Measurements from ENCODE around the gene NUB1. TPM values are rescaled to one million over a fixed set of nuclear protein-coding genes. Genes with fewer than 3 reads are reported as not detected.

NUB1 gene, protein sequence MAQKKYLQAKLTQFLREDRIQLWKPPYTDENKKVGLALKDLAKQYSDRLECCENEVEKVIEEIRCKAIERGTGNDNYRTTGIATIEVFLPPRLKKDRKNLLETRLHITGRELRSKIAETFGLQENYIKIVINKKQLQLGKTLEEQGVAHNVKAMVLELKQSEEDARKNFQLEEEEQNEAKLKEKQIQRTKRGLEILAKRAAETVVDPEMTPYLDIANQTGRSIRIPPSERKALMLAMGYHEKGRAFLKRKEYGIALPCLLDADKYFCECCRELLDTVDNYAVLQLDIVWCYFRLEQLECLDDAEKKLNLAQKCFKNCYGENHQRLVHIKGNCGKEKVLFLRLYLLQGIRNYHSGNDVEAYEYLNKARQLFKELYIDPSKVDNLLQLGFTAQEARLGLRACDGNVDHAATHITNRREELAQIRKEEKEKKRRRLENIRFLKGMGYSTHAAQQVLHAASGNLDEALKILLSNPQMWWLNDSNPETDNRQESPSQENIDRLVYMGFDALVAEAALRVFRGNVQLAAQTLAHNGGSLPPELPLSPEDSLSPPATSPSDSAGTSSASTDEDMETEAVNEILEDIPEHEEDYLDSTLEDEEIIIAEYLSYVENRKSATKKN
- polyA plus RNA-seq (2011; rRNA removed): 44.5 and 46.3 TPM in 2 replicates
- 27.2 and 27.7 TPM in 2 replicates for polyA minus RNA-seq (2011; rRNA and poly(A)+ RNA removed)

DNA sequence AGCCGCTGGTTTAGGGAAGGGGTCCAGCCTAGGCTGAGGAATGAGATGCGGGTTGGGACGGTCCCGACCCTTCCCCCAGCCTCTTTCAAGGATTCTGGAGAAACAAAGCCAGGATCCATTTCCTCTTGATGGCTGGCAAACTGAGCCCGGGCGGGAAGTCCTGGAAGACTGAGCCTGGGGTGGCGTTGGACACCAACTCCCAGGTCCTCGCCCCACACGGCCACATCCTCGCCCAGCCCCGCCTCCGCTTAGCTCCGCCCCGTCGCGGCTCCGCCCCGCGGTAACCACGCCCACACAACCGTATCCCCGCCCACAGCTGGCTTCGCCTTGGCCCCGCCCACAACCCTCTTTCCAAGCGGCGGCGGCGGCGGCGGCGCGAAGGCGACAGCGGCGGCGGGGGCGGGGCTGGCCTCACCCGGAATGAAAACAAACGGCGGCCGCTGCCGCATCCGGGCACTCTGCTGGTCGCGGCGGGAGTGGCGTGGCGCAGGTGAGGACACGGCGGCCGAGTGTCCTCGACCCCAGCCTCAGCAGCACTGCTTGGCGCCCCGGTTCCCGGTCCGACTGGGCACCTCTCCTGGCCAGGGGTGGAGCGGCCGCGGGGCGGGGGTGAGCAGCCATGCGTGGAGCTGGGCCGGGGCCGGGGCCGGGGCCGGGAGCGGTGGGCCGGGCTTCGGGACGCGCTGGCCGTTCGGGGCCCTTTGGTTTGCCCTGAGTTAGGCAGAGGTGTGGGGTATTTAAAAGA is at the start of gene NUB1:
NUB1 (plus strand) TSS at position 456 of the 745 bp plus-strand sequence. CDS start 3,538 bp downstream, outside the sequence.
- Histone ChIP-seq H3K27me3 (ENCODE audit: control insufficient read depth, insufficient read depth, low read length) (peaks cover 3% of the 10 kb centered on the region), H3K36me3 (ENCODE audit: control insufficient read depth, insufficient read depth, low read length) (peaks cover 4% of the 10 kb centered on the region; the same call in 1 of the 2 replicates), H3K4me3 (ENCODE audit: low read depth, low read length) (peak within 1 kb of the TSS; percentile 80)
- TF ChIP-seq, protein P1, sequence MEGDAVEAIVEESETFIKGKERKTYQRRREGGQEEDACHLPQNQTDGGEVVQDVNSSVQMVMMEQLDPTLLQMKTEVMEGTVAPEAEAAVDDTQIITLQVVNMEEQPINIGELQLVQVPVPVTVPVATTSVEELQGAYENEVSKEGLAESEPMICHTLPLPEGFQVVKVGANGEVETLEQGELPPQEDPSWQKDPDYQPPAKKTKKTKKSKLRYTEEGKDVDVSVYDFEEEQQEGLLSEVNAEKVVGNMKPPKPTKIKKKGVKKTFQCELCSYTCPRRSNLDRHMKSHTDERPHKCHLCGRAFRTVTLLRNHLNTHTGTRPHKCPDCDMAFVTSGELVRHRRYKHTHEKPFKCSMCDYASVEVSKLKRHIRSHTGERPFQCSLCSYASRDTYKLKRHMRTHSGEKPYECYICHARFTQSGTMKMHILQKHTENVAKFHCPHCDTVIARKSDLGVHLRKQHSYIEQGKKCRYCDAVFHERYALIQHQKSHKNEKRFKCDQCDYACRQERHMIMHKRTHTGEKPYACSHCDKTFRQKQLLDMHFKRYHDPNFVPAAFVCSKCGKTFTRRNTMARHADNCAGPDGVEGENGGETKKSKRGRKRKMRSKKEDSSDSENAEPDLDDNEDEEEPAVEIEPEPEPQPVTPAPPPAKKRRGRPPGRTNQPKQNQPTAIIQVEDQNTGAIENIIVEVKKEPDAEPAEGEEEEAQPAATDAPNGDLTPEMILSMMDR (IDR thresholded peaks at IDR 0.05; ENCODE audit: insufficient read depth, low read depth, low read length): no peak
- DNase-seq (ENCODE audit: low read depth): peak; percentile 14
- CTCF ChIA-PET: interaction anchor here (0.9 to 3.5 kb wide), 10 partner anchors 8 to 97 kb away, joined by 3 to 16 read pairs (median 4); no protein-coding TSS in a partner anchor
- POLR2A ChIA-PET: no interaction called here

DNA sequence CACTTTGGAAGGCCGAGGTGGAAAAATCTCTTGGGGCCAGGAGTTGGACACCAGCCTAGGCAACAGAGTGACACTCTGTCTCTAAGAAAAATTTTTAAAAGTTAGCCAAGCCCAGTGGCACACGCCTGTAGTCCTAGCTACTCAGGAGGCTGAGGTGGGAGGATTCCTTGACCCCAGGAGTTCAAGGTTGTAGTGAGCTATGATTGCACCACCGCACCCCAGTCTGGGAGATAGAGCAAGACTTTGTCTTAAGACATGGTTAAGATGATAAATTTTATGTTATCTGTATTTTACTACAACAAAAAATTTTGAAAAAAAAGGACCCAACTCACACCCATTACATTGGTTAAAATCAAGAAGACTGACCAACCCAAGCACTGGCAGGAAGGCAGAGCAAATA is 48.8 kb upstream of the NUB1 start:
- Histone ChIP-seq H3K4me3 (ENCODE audit: low read depth, low read length) (no peak overlapping the region), H3K27me3 (ENCODE audit: control insufficient read depth, insufficient read depth, low read length) (peaks cover 9% of the 10 kb centered on the region), H3K36me3 (ENCODE audit: control insufficient read depth, insufficient read depth, low read length) (no peaks in the 10 kb centered on the region)
- ChIA-PET CTCF (no interaction called here), POLR2A (no interaction called here)
- TF ChIP-seq, protein P1 (IDR thresholded peaks at IDR 0.05; ENCODE audit: insufficient read depth, low read depth, low read length): no peak
- DNase-seq (ENCODE audit: low read depth): no peak

DNA sequence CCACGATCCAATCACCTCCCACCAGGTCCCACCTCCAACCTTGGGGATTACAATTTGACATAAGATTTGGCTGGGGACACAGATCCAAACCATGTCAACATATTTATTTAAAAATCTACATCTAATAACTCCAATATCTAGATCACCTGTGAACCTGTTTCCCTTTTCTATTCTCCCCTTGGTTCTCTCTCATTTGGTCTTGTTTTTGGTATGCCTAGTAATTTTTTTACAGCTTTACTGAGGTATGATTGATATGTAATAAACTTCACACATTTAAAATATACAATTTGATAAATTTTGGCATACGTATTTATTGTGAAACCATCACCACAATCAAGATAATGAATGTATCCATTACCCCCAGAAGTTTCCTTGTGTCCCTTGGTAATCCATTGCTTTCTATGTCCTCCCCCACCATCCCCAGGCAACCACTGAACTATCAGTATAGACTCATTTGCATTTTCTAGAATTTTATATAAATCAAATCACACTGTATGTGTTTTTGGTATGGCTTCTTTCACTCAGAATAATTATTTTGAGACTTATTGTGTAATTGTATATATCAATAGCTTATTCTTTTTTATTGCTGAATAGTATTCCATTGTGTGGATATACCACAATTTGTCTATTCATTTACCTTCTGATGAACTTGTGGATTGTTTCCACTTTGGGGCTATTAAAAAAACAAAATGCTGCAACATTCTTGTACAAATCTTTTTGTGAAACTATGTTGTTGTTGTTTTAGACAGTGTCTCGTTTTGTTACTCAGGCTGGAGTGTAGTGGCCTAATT is 45.2 kb upstream of the NUB1 start:
- CTCF ChIA-PET: interaction anchor here (1.1 kb wide), 1 partner anchor 9 kb away, joined by 4 read pairs; no protein-coding TSS in a partner anchor
- Histone ChIP-seq H3K4me3 (ENCODE audit: low read depth, low read length) (no peak overlapping the region), H3K36me3 (ENCODE audit: control insufficient read depth, insufficient read depth, low read length) (no peaks in the 10 kb centered on the region), H3K27me3 (ENCODE audit: control insufficient read depth, insufficient read depth, low read length) (peaks cover 11% of the 10 kb centered on the region)
- TF ChIP-seq, protein P1 (IDR thresholded peaks at IDR 0.05; ENCODE audit: insufficient read depth, low read depth, low read length): no peak
- DNase-seq (ENCODE audit: low read depth): no peak
- POLR2A ChIA-PET: no interaction called here

DNA sequence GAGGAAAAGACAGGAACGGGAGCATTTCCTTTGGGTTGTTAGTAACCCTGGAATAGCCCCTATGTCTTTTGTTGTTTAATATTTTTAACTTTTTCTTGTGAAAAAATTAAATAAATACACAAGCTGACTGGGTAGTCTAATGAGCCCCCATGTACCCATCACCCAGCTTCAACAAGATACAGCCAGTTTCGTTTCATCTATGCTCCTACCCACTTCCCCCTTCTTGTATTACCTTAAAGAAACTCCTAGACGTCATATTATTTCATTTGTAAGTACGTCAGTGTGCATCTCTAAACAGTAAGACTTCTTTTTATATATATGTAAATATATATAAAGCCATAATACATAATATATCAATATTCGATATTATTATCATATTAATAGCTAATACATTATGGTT is 42.8 kb upstream of the NUB1 start:
- ChIA-PET CTCF (no interaction called here), POLR2A (no interaction called here)
- DNase-seq (ENCODE audit: low read depth): no peak
- H3K36me3 ChIP-seq (ENCODE audit: control insufficient read depth, insufficient read depth, low read length): no peaks in the 10 kb centered on the region
- TF ChIP-seq, protein P1 (IDR thresholded peaks at IDR 0.05; ENCODE audit: insufficient read depth, low read depth, low read length): no peak
- H3K27me3 ChIP-seq (ENCODE audit: control insufficient read depth, insufficient read depth, low read length): peaks cover 14% of the 10 kb centered on the region
- H3K4me3 ChIP-seq (ENCODE audit: low read depth, low read length): no peak overlapping the region
